CD4-positive, alpha-beta memory T cell (primary cell): ENCODE data around the gene G3BP2. TPM values are rescaled to one million over a fixed set of nuclear protein-coding genes. Genes with fewer than 3 reads are reported as not detected.
A peak's percentile ranks its signal among the peaks of the same experiment; 100 is the strongest.

Source experiments
- CTCF ChIA-PET: fragments of 350-600 bp; sonication (Branson Sonifier 250); formaldehyde crosslinking; loops from one replicate; lab custom pipeline; 2021; ENCODE audit warnings: inconsistent platforms; ENCODE audit not compliant: partially characterized antibody; lab: Charles Lee
- POLR2A ChIA-PET: fragments of 350-600 bp; sonication (Branson Sonifier 250); formaldehyde crosslinking; loops from one replicate; lab custom pipeline; 2021; ENCODE audit not compliant: partially characterized antibody; lab: Charles Lee
- DNase-seq, 5 donors: peaks; one replicate each; pipeline versions ENCODE4 v3.0.0 to v3.0.0-alpha.2; 2020 to 2022; ENCODE audit warnings: mixed read lengths in 1 of 5
- H3K27ac ChIP-seq: one replicate; pipeline ENCODE4 v1.7.0; 2013; ENCODE audit warnings: low read depth, low read length
- H3K27me3 ChIP-seq: 2 replicates; pipeline ENCODE4 v1.7.0; 2013; ENCODE audit warnings: mild to moderate bottlenecking, low read length, moderate library complexity; ENCODE audit not compliant: insufficient read depth
- H3K36me3 ChIP-seq: 2 replicates; pipeline ENCODE4 v1.7.0; 2013; ENCODE audit warnings: mild to moderate bottlenecking, low read length, moderate library complexity; ENCODE audit not compliant: insufficient read depth
- H3K4me1 ChIP-seq: 2 replicates; pipeline ENCODE4 v1.7.0; 2013; ENCODE audit warnings: mild to moderate bottlenecking, low read length, moderate library complexity; ENCODE audit not compliant: insufficient read depth
- H3K4me3 ChIP-seq, 2 donors: one replicate each; pipeline ENCODE4 v1.7.0; 2013; ENCODE audit warnings: low read length in 2 of 2, mild to moderate bottlenecking in 1 of 2
- H3K9me3 ChIP-seq, 2 donors: one replicate each; pipeline ENCODE4 v1.7.0; 2013; ENCODE audit warnings: low read length in 2 of 2, control low read depth in 1 of 2; ENCODE audit not compliant: control insufficient read depth in 1 of 2
- H3K27ac Mint-ChIP-seq, 7 donors: one replicate each; pipeline ENCODE4 v1.8.0; 2020 to 2021; ENCODE audit warnings: mixed read lengths in 7 of 7, mild to moderate bottlenecking in 6 of 7, inconsistent platforms in 3 of 7, moderate library complexity in 3 of 7
- H3K27me3 Mint-ChIP-seq, 2 donors: one replicate each; pipeline ENCODE4 v1.8.0; 2020 to 2021; ENCODE audit warnings: mixed read lengths in 2 of 2
- H3K36me3 Mint-ChIP-seq, 2 donors: one replicate each; pipeline ENCODE4 v1.8.0; 2020 to 2021; ENCODE audit warnings: mixed read lengths in 2 of 2, inconsistent platforms in 1 of 2, mild to moderate bottlenecking in 1 of 2
- H3K4me1 Mint-ChIP-seq, 4 donors: one replicate each; pipeline ENCODE4 v1.8.0; 2020 to 2021; ENCODE audit warnings: mixed read lengths in 4 of 4, mild to moderate bottlenecking in 1 of 4
- H3K4me3 Mint-ChIP-seq, 8 donors: one replicate each; pipeline ENCODE4 v1.8.0; 2020 to 2021; ENCODE audit warnings: mixed read lengths in 8 of 8, mild to moderate bottlenecking in 7 of 8, moderate library complexity in 6 of 8, inconsistent platforms in 3 of 8
- H3K9me3 Mint-ChIP-seq, 8 donors: one replicate each; pipeline ENCODE4 v1.8.0; 2020 to 2021; ENCODE audit warnings: mixed read lengths in 8 of 8, mild to moderate bottlenecking in 5 of 8, inconsistent platforms in 3 of 8, moderate library complexity in 1 of 8
- intact Hi-C: fragments of 100-400 bp; cut with micrococcal nuclease; formaldehyde crosslinking; loops from one replicate; pipeline ENCODE4 v1.15.1; 2023
- polyA plus RNA-seq, 2 donors: library from polyadenylated mRNA; unstranded; fragments of 300-500 nt; fragmentation: Illumina TruSeq; gene quantifications; one replicate each; pipeline ENCODE4 v1.2.3, GENCODE V29; 2021
- total RNA-seq, 2 experiments: library from RNA; stranded (reverse); gene quantifications; one replicate each; pipeline ENCODE4 v1.2.3, GENCODE V29; 2021

G3BP2 gene
- total and polyA plus RNA-seq, 4 experiments from 2014 or later = 118 to 165 (median 138) TPM

DNA sequence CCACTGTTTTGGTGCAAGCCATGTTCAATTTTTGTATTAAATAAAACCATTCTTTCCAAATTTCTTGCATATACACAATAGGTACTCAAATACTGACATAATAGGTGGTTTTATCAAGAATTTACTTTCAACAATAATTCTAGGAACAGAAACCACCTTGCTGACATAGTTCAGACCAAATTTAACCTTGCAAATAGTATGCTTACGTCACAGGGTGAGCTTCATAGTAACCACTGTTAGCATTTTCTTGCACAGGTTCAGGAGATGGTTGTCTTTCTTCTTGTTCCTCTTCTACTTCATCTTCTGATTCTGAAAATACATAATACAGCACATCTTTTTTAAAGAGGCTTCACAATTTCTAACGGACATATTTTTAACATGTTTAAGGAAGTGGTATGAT lies 17.6 kb downstream of the G3BP2 start:
- H3K9me3 ChIP-seq = no peaks in the 10 kb centered on the region
- peaks cover 63% of the 10 kb centered on the region for H3K36me3 ChIP-seq
- DNase-seq = peak; percentile 33 to 72 (median 55)
- ChIA-PET CTCF (interaction anchor here (0.6 to 5.3 kb wide), 5 partner anchors 15 to 68 kb away, joined by 4 to 22 read pairs (median 10); partner anchors contain the start of genes G3BP2 and USO1), POLR2A (interaction anchor here (0.8 to 2.8 kb wide), 3 partner anchors 14 to 68 kb away, joined by 3 to 12 read pairs (median 12); partner anchors contain the start of gene USO1)
- H3K27me3 ChIP-seq = no peaks in the 10 kb centered on the region
- H3K27ac ChIP-seq = peak overlapping the region; percentile 45
- H3K4me3 ChIP-seq = no peak overlapping the region
- peaks cover 0 to 2% (median 0%) of the 10 kb centered on the region in 8 donors for H3K9me3 Mint-ChIP-seq
- peak overlapping the region; percentile 41 to 95 (median 68) for H3K27ac Mint-ChIP-seq
- intact Hi-C loops = loop anchor here (2.0 kb wide), 2 partner anchors 17 to 25 kb away; partner anchors contain the start of genes CDKL2 and G3BP2
- H3K4me1 ChIP-seq = peaks cover 48% of the 10 kb centered on the region
- H3K4me3 Mint-ChIP-seq = peak overlapping the region in 4 of 8 donors; percentile 12 to 53 (median 15)
- no peaks in the 10 kb centered on the region for H3K27me3 Mint-ChIP-seq
- H3K4me1 Mint-ChIP-seq = peaks cover 33 to 64% (median 43%) of the 10 kb centered on the region in 4 donors
- peaks cover 46 to 81% of the 10 kb centered on the region in 2 donors for H3K36me3 Mint-ChIP-seq

DNA sequence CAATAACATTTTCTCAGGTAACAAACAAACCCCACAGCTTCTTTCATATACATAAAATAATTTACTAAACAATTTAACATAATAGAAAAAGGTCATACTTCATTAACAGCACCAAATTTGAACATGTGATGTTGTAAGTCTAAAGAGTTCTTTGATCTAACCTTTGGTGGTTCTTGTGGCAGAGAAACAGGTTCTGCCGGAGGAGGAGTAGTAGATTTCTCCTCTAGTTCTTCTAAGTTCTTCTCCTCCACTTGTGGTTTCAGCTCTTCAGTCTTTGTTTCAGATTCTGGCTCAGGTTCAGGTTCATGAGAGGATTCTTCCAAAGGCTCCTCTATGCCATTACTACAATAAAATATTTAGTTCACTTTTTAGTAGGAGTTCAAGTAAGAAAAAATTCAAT lies 18.3 kb downstream of the G3BP2 start:
- intact Hi-C loops = loop anchor here (1.0 to 2.0 kb wide), 3 partner anchors 18 to 69 kb away; partner anchors contain the start of genes CDKL2, G3BP2 and USO1
- CTCF ChIA-PET = interaction anchor here (0.6 to 3.5 kb wide), 7 partner anchors 12 to 69 kb away, joined by 4 to 22 read pairs (median 5); partner anchors contain the start of genes G3BP2 and USO1

DNA sequence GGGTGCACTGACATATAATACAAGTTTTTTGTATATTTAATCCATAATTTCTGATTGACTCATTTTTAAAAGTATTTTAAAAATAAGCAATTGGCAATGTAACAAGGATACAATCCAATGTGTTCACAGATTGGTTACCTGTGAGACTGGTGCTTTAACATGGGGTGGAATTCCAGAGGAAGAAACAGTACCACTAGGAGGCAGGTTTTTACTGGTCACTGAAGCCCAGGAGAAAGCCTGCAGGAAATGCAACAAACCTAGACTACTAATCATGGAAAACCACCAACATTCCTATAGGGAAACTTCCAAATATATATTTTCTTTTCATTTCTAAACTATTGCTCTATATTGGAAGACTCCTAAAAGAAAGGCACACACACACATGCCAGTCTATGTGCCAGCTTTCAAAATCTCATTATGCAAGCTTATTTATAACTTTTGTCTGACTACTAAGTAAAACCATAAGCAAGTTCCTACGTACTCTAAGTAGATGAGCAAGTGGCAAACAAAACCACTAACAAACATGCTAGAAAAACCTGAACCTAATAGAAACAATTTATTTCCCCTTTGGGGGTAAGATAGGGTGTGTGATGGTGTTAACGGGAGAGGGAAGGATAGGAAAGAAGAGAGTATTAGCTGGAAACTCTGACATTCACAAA lies 19.2 kb downstream of the G3BP2 start:
- peaks cover 0 to 2% (median 0%) of the 10 kb centered on the region in 8 donors for H3K9me3 Mint-ChIP-seq
- CTCF ChIA-PET = interaction anchor here (1.4 to 3.5 kb wide), 7 partner anchors 13 to 70 kb away, joined by 4 to 22 read pairs (median 5); partner anchors contain the start of genes G3BP2 and USO1
- peak overlapping the region in 5 of 7 donors; percentile 61 to 93 (median 81) for H3K27ac Mint-ChIP-seq
- Histone ChIP-seq H3K9me3 (no peaks in the 10 kb centered on the region), H3K27me3 (no peaks in the 10 kb centered on the region), H3K4me1 (peaks cover 46% of the 10 kb centered on the region), H3K27ac (peak overlapping the region; percentile 18), H3K36me3 (peaks cover 60% of the 10 kb centered on the region), H3K4me3 (no peak overlapping the region)
- no peak overlapping the region for H3K4me3 Mint-ChIP-seq
- intact Hi-C loops = loop anchor here (1.0 to 2.0 kb wide), 3 partner anchors 19 to 70 kb away; partner anchors contain the start of genes CDKL2, G3BP2 and USO1
- peaks cover 41 to 70% of the 10 kb centered on the region in 2 donors for H3K36me3 Mint-ChIP-seq
- no peaks in the 10 kb centered on the region for H3K27me3 Mint-ChIP-seq
- POLR2A ChIA-PET = interaction anchor here (0.6 to 2.8 kb wide), 4 partner anchors 16 to 70 kb away, joined by 3 to 12 read pairs (median 8); partner anchors contain the start of gene USO1
- DNase-seq = no peak
- H3K4me1 Mint-ChIP-seq = peaks cover 28 to 55% (median 35%) of the 10 kb centered on the region in 4 donors

More for the DNA sequence above, 18.3 kb downstream of the G3BP2 start:
- POLR2A ChIA-PET = interaction anchor here (0.6 to 2.8 kb wide), 3 partner anchors 13 to 69 kb away, joined by 3 to 12 read pairs (median 12); partner anchors contain the start of gene USO1
- peak overlapping the region; percentile 45 for H3K27ac ChIP-seq
- H3K9me3 ChIP-seq = no peaks in the 10 kb centered on the region
- no peaks in the 10 kb centered on the region for H3K27me3 ChIP-seq
- H3K9me3 Mint-ChIP-seq = peaks cover 0 to 2% (median 0%) of the 10 kb centered on the region in 8 donors
- H3K4me1 Mint-ChIP-seq = peaks cover 31 to 59% (median 39%) of the 10 kb centered on the region in 4 donors
- H3K27ac Mint-ChIP-seq = peak overlapping the region; percentile 61 to 95 (median 85)
- no peak overlapping the region for H3K4me3 ChIP-seq
- no peaks in the 10 kb centered on the region for H3K27me3 Mint-ChIP-seq
- peaks cover 60% of the 10 kb centered on the region for H3K36me3 ChIP-seq
- H3K4me1 ChIP-seq = peaks cover 46% of the 10 kb centered on the region
- H3K36me3 Mint-ChIP-seq = peaks cover 43 to 77% of the 10 kb centered on the region in 2 donors
- DNase-seq = peak in 4 of 5 donors; percentile 22 to 46 (median 34)
- peak overlapping the region in 5 of 8 donors; percentile 5 to 55 (median 30) for H3K4me3 Mint-ChIP-seq

DNA sequence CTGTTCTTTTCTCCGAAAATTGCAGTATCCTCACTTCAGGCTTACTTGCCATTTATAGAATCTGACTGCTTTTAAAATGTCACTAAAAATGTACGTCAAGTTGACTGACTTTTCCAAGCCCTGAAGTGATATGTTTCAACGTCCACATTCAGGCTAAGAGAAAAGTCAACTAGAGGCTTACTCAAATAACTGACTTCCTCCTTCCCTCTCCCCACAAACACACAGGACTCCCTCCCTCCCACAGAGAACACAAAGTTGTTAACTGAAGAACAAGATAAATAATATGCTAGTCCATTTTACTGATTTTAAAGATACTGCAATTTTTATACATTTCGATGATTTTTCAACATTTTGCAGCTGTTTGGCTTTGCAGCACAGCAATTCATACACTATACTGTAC lies 29.1 kb downstream of the G3BP2 start:
- DNase-seq = no peak
- no peaks in the 10 kb centered on the region for H3K9me3 ChIP-seq
- CTCF ChIA-PET = interaction anchor here (0.9 kb wide), 1 partner anchor 9 kb away, joined by 3 read pairs; no protein-coding TSS in a partner anchor
- peaks cover 44% of the 10 kb centered on the region for H3K36me3 ChIP-seq
- H3K27me3 ChIP-seq = no peaks in the 10 kb centered on the region
- H3K4me1 Mint-ChIP-seq = peaks cover 0 to 5% (median 5%) of the 10 kb centered on the region in 4 donors
- H3K4me1 ChIP-seq = no peaks in the 10 kb centered on the region
- POLR2A ChIA-PET = no interaction called here
- peaks cover 0 to 2% (median 0%) of the 10 kb centered on the region in 8 donors for H3K9me3 Mint-ChIP-seq
- H3K27ac Mint-ChIP-seq = peak overlapping the region in 2 of 7 donors; percentile 19 to 77
- H3K36me3 Mint-ChIP-seq = peaks cover 39 to 62% of the 10 kb centered on the region in 2 donors
- H3K27ac ChIP-seq = no peak overlapping the region
- intact Hi-C loops = no loop called here
- no peak overlapping the region for H3K4me3 ChIP-seq
- H3K27me3 Mint-ChIP-seq = no peaks in the 10 kb centered on the region
- no peak overlapping the region for H3K4me3 Mint-ChIP-seq

- Histone ChIP-seq H3K4me1 (no peaks in the 10 kb centered on the region), H3K36me3 (peaks cover 39% of the 10 kb centered on the region), H3K9me3 (no peaks in the 10 kb centered on the region), H3K27ac (no peak overlapping the region), H3K27me3 (no peaks in the 10 kb centered on the region), H3K4me3 (no peak overlapping the region)
- Mint-ChIP-seq H3K27ac (peak overlapping the region in 1 of 7 donors; percentile 0), H3K4me1 (peaks cover 0 to 6% (median 5%) of the 10 kb centered on the region in 4 donors), H3K4me3 (no peak overlapping the region), H3K9me3 (peaks cover 0 to 2% (median 0%) of the 10 kb centered on the region in 8 donors), H3K27me3 (no peaks in the 10 kb centered on the region), H3K36me3 (peaks cover 39 to 57% of the 10 kb centered on the region in 2 donors)
- ChIA-PET POLR2A (no interaction called here), CTCF (interaction anchor here (0.9 kb wide), 1 partner anchor 10 kb away, joined by 3 read pairs; no protein-coding TSS in a partner anchor)
- intact Hi-C loops = no loop called here
- no peak for DNase-seq
Observed at GRCh38 chr4:75643651-75644050, 29.6 kb downstream of the G3BP2 start.

DNA sequence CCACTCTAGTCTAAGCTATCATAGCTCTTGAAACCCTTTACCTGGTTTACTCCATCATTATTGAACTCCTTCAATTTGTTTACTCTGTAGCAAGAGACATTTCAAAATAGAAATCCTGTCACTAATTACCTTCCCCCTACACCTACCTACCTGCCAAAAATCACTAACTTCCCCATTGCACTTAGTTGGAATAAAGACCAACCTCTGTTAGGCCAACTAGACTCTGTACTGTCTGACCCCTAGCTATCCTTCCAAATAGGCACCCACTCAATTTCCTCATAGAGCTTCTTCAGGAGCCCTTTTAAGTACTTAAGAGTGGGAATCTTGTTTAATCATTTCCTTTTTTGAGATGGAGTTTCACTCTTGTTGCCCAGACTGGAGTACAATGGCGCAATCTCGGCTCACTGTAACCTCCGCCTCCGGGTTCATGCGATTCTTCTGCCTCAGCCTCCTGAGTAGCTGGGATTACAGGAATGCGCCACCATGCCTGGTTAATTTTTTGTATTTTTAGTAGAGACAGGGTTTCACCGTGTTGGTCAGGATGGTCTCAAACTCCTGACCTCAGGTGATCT lies 34.0 kb downstream of the G3BP2 start:
- Histone ChIP-seq H3K9me3 (no peaks in the 10 kb centered on the region), H3K27ac (no peak overlapping the region), H3K27me3 (no peaks in the 10 kb centered on the region), H3K36me3 (peaks cover under 1% of the 10 kb centered on the region), H3K4me1 (no peaks in the 10 kb centered on the region), H3K4me3 (no peak overlapping the region)
- H3K4me3 Mint-ChIP-seq = no peak overlapping the region
- peaks cover 7 to 15% of the 10 kb centered on the region in 2 donors for H3K36me3 Mint-ChIP-seq
- ChIA-PET POLR2A (interaction anchor here (0.8 kb wide), 1 partner anchor 34 kb away, joined by 3 read pairs; the partner anchor contains the start of gene G3BP2), CTCF (no interaction called here)
- peak overlapping the region in 5 of 7 donors; percentile 4 to 71 (median 43) for H3K27ac Mint-ChIP-seq
- intact Hi-C loops = loop anchor here (10.0 kb wide), 1 partner anchor 124 kb away; the partner anchor contains the start of genes RCHY1 and THAP6
- no peak for DNase-seq
- H3K9me3 Mint-ChIP-seq = peaks cover 0 to 2% (median 0%) of the 10 kb centered on the region in 8 donors
- H3K27me3 Mint-ChIP-seq = no peaks in the 10 kb centered on the region
- H3K4me1 Mint-ChIP-seq = peaks cover 0 to 4% (median 2%) of the 10 kb centered on the region in 4 donors
